ENCODE measurements around the gene S100A8. TPM values are rescaled to one million over a fixed set of nuclear protein-coding genes. Genes with fewer than 3 reads are reported as not detected.

S100A8 gene
- total RNA-seq, 1 experiment from 2014 or later = 1.4 TPM

GRCh38 chr1:153430561-153430960 lies 39.7 kb upstream of the S100A8 start:
- ChIA-PET POLR2A (no interaction called here), CTCF (no interaction called here), RAD21 (ENCODE audit: low non-redundant PET in 1 of 2, low total read pairs in 2 of 2, uncharacterized antibody in 2 of 2, unreplicated experiment in 2 of 2) (no interaction called here)
- no peaks in the 10 kb centered on the region for H3K36me3 ChIP-seq (ENCODE audit: control insufficient read depth in 1 of 2, insufficient read depth in 2 of 2, low read length in 2 of 2)
- H3K9ac ChIP-seq (ENCODE audit: low read length) = no peak overlapping the region
- H4K20me1 ChIP-seq (ENCODE audit: insufficient read depth) = no peaks in the 10 kb centered on the region
- no peaks in the 10 kb centered on the region for H3K79me2 ChIP-seq (ENCODE audit: insufficient read depth, low read length)
- H3K4me1 ChIP-seq (ENCODE audit: control insufficient read depth in 1 of 2, insufficient read depth in 2 of 2, low read length in 2 of 2) = no peaks in the 10 kb centered on the region
- no peak overlapping the region for H3K27ac ChIP-seq (ENCODE audit: low read depth, low read length)
- H2AFZ ChIP-seq (ENCODE audit: low read depth, low read length, poor library complexity, severe bottlenecking) = no peak overlapping the region
- DNase-seq (ENCODE audit: low read depth, low spot score) = no peak
- no peaks in the 10 kb centered on the region for H3K9me3 ChIP-seq (ENCODE audit: control insufficient read depth in 1 of 2, insufficient read depth in 1 of 2, low read depth in 1 of 2, low read length in 2 of 2)
- peaks cover 94% of the 10 kb centered on the region for H3K27me3 ChIP-seq (ENCODE audit: insufficient read depth, low read length)
- no TSS peak for BruUV-seq (replicated peaks)
- H3K9me2 ChIP-seq (ENCODE audit: insufficient read depth) = no peaks in the 10 kb centered on the region
- no peak overlapping the region for H3K4me3 ChIP-seq (replicated peaks in 1 of 2; ENCODE audit: low read depth in 1 of 2, low read length in 2 of 2)
- intact Hi-C loops (cut with micrococcal nuclease) = no loop called here
- no peak overlapping the region for H3K4me2 ChIP-seq (ENCODE audit: low read length)
- TF ChIP-seq RAD21 (IDR thresholded peaks at IDR 0.05; ENCODE audit: low read depth) (no peak), EZH2 (IDR thresholded peaks at IDR 0.05) (no peak), YY1 (IDR thresholded peaks at IDR 0.05; ENCODE audit: extremely low read depth, insufficient replicate concordance, low read depth, low read length) (no peak), CEBPB (IDR thresholded peaks at IDR 0.05; ENCODE audit: low read depth) (no peak)
- TF ChIP-seq, protein P1, sequence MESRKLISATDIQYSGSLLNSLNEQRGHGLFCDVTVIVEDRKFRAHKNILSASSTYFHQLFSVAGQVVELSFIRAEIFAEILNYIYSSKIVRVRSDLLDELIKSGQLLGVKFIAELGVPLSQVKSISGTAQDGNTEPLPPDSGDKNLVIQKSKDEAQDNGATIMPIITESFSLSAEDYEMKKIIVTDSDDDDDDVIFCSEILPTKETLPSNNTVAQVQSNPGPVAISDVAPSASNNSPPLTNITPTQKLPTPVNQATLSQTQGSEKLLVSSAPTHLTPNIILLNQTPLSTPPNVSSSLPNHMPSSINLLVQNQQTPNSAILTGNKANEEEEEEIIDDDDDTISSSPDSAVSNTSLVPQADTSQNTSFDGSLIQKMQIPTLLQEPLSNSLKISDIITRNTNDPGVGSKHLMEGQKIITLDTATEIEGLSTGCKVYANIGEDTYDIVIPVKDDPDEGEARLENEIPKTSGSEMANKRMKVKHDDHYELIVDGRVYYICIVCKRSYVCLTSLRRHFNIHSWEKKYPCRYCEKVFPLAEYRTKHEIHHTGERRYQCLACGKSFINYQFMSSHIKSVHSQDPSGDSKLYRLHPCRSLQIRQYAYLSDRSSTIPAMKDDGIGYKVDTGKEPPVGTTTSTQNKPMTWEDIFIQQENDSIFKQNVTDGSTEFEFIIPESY (IDR thresholded peaks at IDR 0.05; ENCODE audit: extremely low read depth, insufficient replicate concordance, low read length) = no peak
- ATAC-seq = no peak

- Histone ChIP-seq H2AFZ (ENCODE audit: low read depth, low read length, poor library complexity, severe bottlenecking) (no peak overlapping the region), H3K9me3 (ENCODE audit: control insufficient read depth in 1 of 2, insufficient read depth in 1 of 2, low read depth in 1 of 2, low read length in 2 of 2) (no peaks in the 10 kb centered on the region), H3K36me3 (ENCODE audit: control insufficient read depth in 1 of 2, insufficient read depth in 2 of 2, low read length in 2 of 2) (no peaks in the 10 kb centered on the region), H3K9me2 (ENCODE audit: insufficient read depth) (no peaks in the 10 kb centered on the region), H3K4me2 (ENCODE audit: low read length) (no peak overlapping the region), H3K4me3 (replicated peaks in 1 of 2; ENCODE audit: low read depth in 1 of 2, low read length in 2 of 2) (no peak overlapping the region), H4K20me1 (ENCODE audit: insufficient read depth) (no peaks in the 10 kb centered on the region), H3K9ac (ENCODE audit: low read length) (no peak overlapping the region), H3K79me2 (ENCODE audit: insufficient read depth, low read length) (no peaks in the 10 kb centered on the region), H3K27ac (ENCODE audit: low read depth, low read length) (no peak overlapping the region), H3K4me1 (ENCODE audit: control insufficient read depth in 1 of 2, insufficient read depth in 2 of 2, low read length in 2 of 2) (no peaks in the 10 kb centered on the region), H3K27me3 (ENCODE audit: insufficient read depth, low read length) (peaks cover 95% of the 10 kb centered on the region)
- DNase-seq (ENCODE audit: low read depth, low spot score) (no peak), ATAC-seq (no peak)
- intact Hi-C loops (cut with micrococcal nuclease) = no loop called here
- no TSS peak for BruUV-seq (replicated peaks)
- ChIA-PET RAD21 (ENCODE audit: low non-redundant PET in 1 of 2, low total read pairs in 2 of 2, uncharacterized antibody in 2 of 2, unreplicated experiment in 2 of 2) (no interaction called here), CTCF (no interaction called here), POLR2A (no interaction called here)
- no peak for TF ChIP-seq JUND (IDR thresholded peaks at IDR 0.05)
- TF ChIP-seq SRF (IDR thresholded peaks at IDR 0.05; ENCODE audit: low read depth) = no peak
- no peak for TF ChIP-seq EZH2phosphoT487 (IDR thresholded peaks at IDR 0.05; ENCODE audit: borderline replicate concordance)
- no peak for TF ChIP-seq CBX3 (IDR thresholded peaks at IDR 0.05; ENCODE audit: low read depth)
Measured at GRCh38 chr1:153430166-153430553, 39.3 kb upstream of the S100A8 start.

Data from HCT116 (cell line).